ENCODE results near the gene MSANTD3. TPM values are rescaled to one million over a fixed set of nuclear protein-coding genes. Genes with fewer than 3 reads are reported as not detected.

Gene MSANTD3
- total and polyA plus RNA-seq, 9 of the 15 experiments (the other 6 are each of a cell fraction or from before 2014, with no cell fraction given) = 9.4 to 28.7 (median 22.3) TPM

DNA sequence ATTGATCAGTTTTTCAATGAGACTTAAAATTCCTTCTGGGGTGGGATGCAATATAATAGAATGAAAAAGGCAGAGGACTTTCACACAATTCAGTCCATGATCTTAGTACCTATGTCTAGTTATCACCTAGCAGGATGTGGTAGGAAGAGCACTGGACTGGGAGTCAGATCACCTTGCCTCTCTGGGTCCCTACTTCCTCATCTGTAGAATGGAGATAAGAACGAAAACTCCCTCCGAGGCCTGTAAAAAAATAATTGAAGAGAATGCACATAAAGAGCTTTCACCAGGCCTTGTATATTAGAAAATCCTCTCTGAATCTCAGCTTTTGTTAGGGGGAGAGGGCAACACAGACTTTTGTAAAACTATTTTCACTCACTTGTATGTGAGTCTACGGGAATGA, 45.3 kb downstream of the MSANTD3 start (continued):
- TF ChIP-seq KDM1A (IDR thresholded peaks at IDR 0.05) (peak; percentile 47 to 74; a peak in 3 of 4 replicates), HSF4 (CRISPR knock-in tag; IDR thresholded peaks at IDR 0.05; ENCODE audit: borderline replicate concordance) (no peak), ADNP (tag; IDR thresholded peaks at IDR 0.05) (0 out of 2 replicates have a peak, but pooled peaks have one; percentile 18), CTBP1 (IDR thresholded peaks at IDR 0.05; ENCODE audit: borderline replicate concordance) (no peak), ZNF165 (CRISPR knock-in tag; IDR thresholded peaks at IDR 0.05; ENCODE audit: borderline replicate concordance) (no peak), TCF3 (CRISPR knock-in tag; IDR thresholded peaks at IDR 0.05) (0 out of 2 replicates have a peak, but pooled peaks have one; percentile 21), CHCHD3 (CRISPR knock-in tag; IDR thresholded peaks at IDR 0.05) (no peak), EHMT2 (IDR thresholded peaks at IDR 0.05) (no peak), ZNF586 (CRISPR knock-in tag; conservative IDR thresholded peaks at IDR 0.05) (no peak), ETV5 (CRISPR knock-in tag; IDR thresholded peaks at IDR 0.05; ENCODE audit: low read depth) (no peak), ZNF668 (CRISPR knock-in tag; IDR thresholded peaks at IDR 0.05) (no peak), RBM25 (IDR thresholded peaks at IDR 0.05; ENCODE audit: low read depth, low read length, severe bottlenecking) (peak; percentile 90), ETV1 (tag; conservative IDR thresholded peaks at IDR 0.05; ENCODE audit: low read depth) (peak; percentile 34; the same call in 1 of the 2 replicates)
- TF ChIP-seq, protein P1, sequence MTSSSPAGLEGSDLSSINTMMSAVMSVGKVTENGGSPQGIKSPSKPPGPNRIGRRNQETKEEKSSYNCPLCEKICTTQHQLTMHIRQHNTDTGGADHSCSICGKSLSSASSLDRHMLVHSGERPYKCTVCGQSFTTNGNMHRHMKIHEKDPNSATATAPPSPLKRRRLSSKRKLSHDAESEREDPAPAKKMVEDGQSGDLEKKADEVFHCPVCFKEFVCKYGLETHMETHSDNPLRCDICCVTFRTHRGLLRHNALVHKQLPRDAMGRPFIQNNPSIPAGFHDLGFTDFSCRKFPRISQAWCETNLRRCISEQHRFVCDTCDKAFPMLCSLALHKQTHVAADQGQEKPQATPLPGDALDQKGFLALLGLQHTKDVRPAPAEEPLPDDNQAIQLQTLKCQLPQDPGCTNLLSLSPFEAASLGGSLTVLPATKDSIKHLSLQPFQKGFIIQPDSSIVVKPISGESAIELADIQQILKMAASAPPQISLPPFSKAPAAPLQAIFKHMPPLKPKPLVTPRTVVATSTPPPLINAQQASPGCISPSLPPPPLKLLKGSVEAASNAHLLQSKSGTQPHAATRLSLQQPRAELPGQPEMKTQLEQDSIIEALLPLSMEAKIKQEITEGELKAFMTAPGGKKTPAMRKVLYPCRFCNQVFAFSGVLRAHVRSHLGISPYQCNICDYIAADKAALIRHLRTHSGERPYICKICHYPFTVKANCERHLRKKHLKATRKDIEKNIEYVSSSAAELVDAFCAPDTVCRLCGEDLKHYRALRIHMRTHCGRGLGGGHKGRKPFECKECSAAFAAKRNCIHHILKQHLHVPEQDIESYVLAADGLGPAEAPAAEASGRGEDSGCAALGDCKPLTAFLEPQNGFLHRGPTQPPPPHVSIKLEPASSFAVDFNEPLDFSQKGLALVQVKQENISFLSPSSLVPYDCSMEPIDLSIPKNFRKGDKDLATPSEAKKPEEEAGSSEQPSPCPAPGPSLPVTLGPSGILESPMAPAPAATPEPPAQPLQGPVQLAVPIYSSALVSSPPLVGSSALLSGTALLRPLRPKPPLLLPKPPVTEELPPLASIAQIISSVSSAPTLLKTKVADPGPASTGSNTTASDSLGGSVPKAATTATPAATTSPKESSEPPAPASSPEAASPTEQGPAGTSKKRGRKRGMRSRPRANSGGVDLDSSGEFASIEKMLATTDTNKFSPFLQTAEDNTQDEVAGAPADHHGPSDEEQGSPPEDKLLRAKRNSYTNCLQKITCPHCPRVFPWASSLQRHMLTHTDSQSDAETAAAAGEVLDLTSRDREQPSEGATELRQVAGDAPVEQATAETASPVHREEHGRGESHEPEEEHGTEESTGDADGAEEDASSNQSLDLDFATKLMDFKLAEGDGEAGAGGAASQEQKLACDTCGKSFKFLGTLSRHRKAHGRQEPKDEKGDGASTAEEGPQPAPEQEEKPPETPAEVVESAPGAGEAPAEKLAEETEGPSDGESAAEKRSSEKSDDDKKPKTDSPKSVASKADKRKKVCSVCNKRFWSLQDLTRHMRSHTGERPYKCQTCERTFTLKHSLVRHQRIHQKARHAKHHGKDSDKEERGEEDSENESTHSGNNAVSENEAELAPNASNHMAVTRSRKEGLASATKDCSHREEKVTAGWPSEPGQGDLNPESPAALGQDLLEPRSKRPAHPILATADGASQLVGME (CRISPR knock-in tag; IDR thresholded peaks at IDR 0.05) = no peak
- TF ChIP-seq, protein P2, sequence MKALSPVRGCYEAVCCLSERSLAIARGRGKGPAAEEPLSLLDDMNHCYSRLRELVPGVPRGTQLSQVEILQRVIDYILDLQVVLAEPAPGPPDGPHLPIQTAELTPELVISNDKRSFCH (CRISPR knock-in tag; IDR thresholded peaks at IDR 0.05) = no peak
- TF ChIP-seq, protein P2 (tag; IDR thresholded peaks at IDR 0.05) = no peak
- TF ChIP-seq, protein P3, sequence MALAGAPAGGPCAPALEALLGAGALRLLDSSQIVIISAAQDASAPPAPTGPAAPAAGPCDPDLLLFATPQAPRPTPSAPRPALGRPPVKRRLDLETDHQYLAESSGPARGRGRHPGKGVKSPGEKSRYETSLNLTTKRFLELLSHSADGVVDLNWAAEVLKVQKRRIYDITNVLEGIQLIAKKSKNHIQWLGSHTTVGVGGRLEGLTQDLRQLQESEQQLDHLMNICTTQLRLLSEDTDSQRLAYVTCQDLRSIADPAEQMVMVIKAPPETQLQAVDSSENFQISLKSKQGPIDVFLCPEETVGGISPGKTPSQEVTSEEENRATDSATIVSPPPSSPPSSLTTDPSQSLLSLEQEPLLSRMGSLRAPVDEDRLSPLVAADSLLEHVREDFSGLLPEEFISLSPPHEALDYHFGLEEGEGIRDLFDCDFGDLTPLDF (CRISPR knock-in tag; IDR thresholded peaks at IDR 0.05) = no peak
- TF ChIP-seq, protein P4, sequence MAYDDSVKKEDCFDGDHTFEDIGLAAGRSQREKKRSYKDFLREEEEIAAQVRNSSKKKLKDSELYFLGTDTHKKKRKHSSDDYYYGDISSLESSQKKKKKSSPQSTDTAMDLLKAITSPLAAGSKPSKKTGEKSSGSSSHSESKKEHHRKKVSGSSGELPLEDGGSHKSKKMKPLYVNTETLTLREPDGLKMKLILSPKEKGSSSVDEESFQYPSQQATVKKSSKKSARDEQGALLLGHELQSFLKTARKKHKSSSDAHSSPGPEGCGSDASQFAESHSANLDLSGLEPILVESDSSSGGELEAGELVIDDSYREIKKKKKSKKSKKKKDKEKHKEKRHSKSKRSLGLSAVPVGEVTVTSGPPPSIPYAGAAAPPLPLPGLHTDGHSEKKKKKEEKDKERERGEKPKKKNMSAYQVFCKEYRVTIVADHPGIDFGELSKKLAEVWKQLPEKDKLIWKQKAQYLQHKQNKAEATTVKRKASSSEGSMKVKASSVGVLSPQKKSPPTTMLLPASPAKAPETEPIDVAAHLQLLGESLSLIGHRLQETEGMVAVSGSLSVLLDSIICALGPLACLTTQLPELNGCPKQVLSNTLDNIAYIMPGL (CRISPR knock-in tag; IDR thresholded peaks at IDR 0.05) = no peak

All from K562 (cell line).